H9 (cell line): Measurements from ENCODE around the gene EME1. TPM values are rescaled to one million over a fixed set of nuclear protein-coding genes. Genes with fewer than 3 reads are reported as not detected.

Experiments
- DNase-seq: peaks from one replicate; pipeline ENCODE4 v3.0.0-alpha.2; 2017
- H2AFZ ChIP-seq: one replicate; pipeline ENCODE4 v1.6.1; 2013; ENCODE audit warnings: mild to moderate bottlenecking, low read length, control low read depth, moderate library complexity
- H2AK5ac ChIP-seq: 2 replicates; pipeline ENCODE4 v1.6.1; 2013; ENCODE audit warnings: low read length, control low read depth, mixed read lengths; ENCODE audit not compliant: insufficient read length
- H2BK120ac ChIP-seq: one replicate; pipeline ENCODE4 v1.6.1; 2013; ENCODE audit warnings: low read depth, mild to moderate bottlenecking, low read length, control low read depth, inconsistent platforms; ENCODE audit not compliant: poor library complexity, severe bottlenecking
- H2BK12ac ChIP-seq: 2 replicates; pipeline ENCODE4 v1.6.1; 2013; ENCODE audit warnings: low read length, control low read depth, mixed read lengths, low read depth; ENCODE audit not compliant: insufficient read length
- H2BK15ac ChIP-seq: 2 replicates; pipeline ENCODE4 v1.6.1; 2013; ENCODE audit warnings: low read depth, low read length, control low read depth
- H2BK20ac ChIP-seq: one replicate; pipeline ENCODE4 v1.6.1; 2013; ENCODE audit warnings: low read depth, mild to moderate bottlenecking, low read length, control low read depth, inconsistent platforms; ENCODE audit not compliant: poor library complexity, severe bottlenecking
- H2BK5ac ChIP-seq: 2 replicates; pipeline ENCODE4 v1.6.1; 2013; ENCODE audit warnings: low read length, control low read depth, mixed read lengths; ENCODE audit not compliant: insufficient read length
- H3K14ac ChIP-seq: 2 replicates; pipeline ENCODE4 v1.6.1; 2013; ENCODE audit warnings: low read length, control low read depth; ENCODE audit not compliant: insufficient read depth
- H3K18ac ChIP-seq: 2 replicates; pipeline ENCODE4 v1.6.1; 2013; ENCODE audit warnings: low read depth, mild to moderate bottlenecking, mixed read lengths, low read length, control low read depth; ENCODE audit not compliant: insufficient read length
- H3K23ac ChIP-seq: 2 replicates; pipeline ENCODE4 v1.6.1; 2013; ENCODE audit warnings: low read length, control low read depth, mixed read lengths, low read depth; ENCODE audit not compliant: insufficient read length
- H3K23me2 ChIP-seq: 2 replicates; pipeline ENCODE4 v1.6.1; 2013; ENCODE audit warnings: low read depth, mild to moderate bottlenecking, mixed read lengths, low read length, control low read depth; ENCODE audit not compliant: insufficient read length, poor library complexity, severe bottlenecking
- H3K27ac ChIP-seq: 2 replicates; pipeline ENCODE4 v1.5.1; 2013; ENCODE audit warnings: low read length, control low read depth, mixed read lengths, low read depth; ENCODE audit not compliant: insufficient read length
- H3K27me3 ChIP-seq: 2 replicates; pipeline ENCODE4 v1.6.1; 2013; ENCODE audit warnings: low read length, control low read depth, inconsistent platforms; ENCODE audit not compliant: insufficient read depth
- H3K4ac ChIP-seq: 2 replicates; pipeline ENCODE4 v1.6.1; 2013; ENCODE audit warnings: low read depth, mild to moderate bottlenecking, control low read depth, inconsistent platforms, low read length, moderate library complexity
- H3K4me1 ChIP-seq: 2 replicates; pipeline ENCODE4 v1.6.1; 2013; ENCODE audit warnings: low read length, control low read depth, inconsistent platforms; ENCODE audit not compliant: insufficient read depth
- H3K4me2 ChIP-seq: 2 replicates; pipeline ENCODE4 v1.6.1; 2013; ENCODE audit warnings: low read length, control low read depth, mixed read lengths; ENCODE audit not compliant: insufficient read length, insufficient read depth
- H3K56ac ChIP-seq: 2 replicates; pipeline ENCODE4 v1.6.1; 2013; ENCODE audit warnings: low read depth, mild to moderate bottlenecking, mixed read lengths, low read length, control low read depth; ENCODE audit not compliant: insufficient read length
- H3K79me1 ChIP-seq: 2 replicates; pipeline ENCODE4 v1.6.1; 2013; ENCODE audit warnings: low read depth, mild to moderate bottlenecking, moderate library complexity, low read length, control low read depth, inconsistent platforms; ENCODE audit not compliant: insufficient read depth, poor library complexity, severe bottlenecking
- H3K79me2 ChIP-seq: 2 replicates; pipeline ENCODE4 v1.6.1; 2013; ENCODE audit warnings: low read length, control low read depth, inconsistent platforms; ENCODE audit not compliant: insufficient read depth
- H3K9ac ChIP-seq: 2 replicates; pipeline ENCODE4 v1.6.1; 2013; ENCODE audit warnings: low read length, control low read depth, mixed read lengths; ENCODE audit not compliant: insufficient read length; ENCODE audit errors: extremely low read depth
- H3K9me3 ChIP-seq: one replicate; pipeline ENCODE4 v1.6.1; 2013; ENCODE audit warnings: low read depth, low read length, inconsistent platforms; ENCODE audit not compliant: control insufficient read depth
- H3T11ph ChIP-seq: one replicate; pipeline ENCODE4 v1.6.1; 2013; ENCODE audit warnings: mild to moderate bottlenecking, low read length, control low read depth, inconsistent platforms
- H4K20me1 ChIP-seq: one replicate; pipeline ENCODE4 v1.6.1; 2013; ENCODE audit not compliant: control insufficient read depth, insufficient read length, insufficient read depth
- H4K5ac ChIP-seq: 2 replicates; pipeline ENCODE4 v1.6.1; 2013; ENCODE audit warnings: low read depth, mild to moderate bottlenecking, mixed read lengths, low read length, control low read depth; ENCODE audit not compliant: insufficient read length
- H4K8ac ChIP-seq: replicated peaks from 2 replicates; pipeline ENCODE4 v1.6.1; 2013; ENCODE audit warnings: low read length, control low read depth, mixed read lengths, low read depth; ENCODE audit not compliant: insufficient read length
- H4K91ac ChIP-seq: 2 replicates; pipeline ENCODE4 v1.6.1; 2013; ENCODE audit warnings: low read depth, mild to moderate bottlenecking, moderate library complexity, mixed read lengths, low read length, control low read depth; ENCODE audit not compliant: insufficient read length
- H3K27ac Mint-ChIP-seq, 3 experiments: 2 replicates in 2 of 3; 3 replicates in 1 of 3; pipeline ENCODE4 v1.8.0; 2020 to 2021; ENCODE audit warnings: mixed read lengths in 3 of 3, mild to moderate bottlenecking in 1 of 3, moderate library complexity in 1 of 3
- H3K27me3 Mint-ChIP-seq: 2 replicates; pipeline ENCODE4 v1.8.0; 2021; ENCODE audit warnings: low read depth, mild to moderate bottlenecking, moderate library complexity, mixed read lengths
- H3K36me3 Mint-ChIP-seq, 3 experiments: 2 replicates in 2 of 3; 3 replicates in 1 of 3; pipeline ENCODE4 v1.8.0; 2020 to 2021; ENCODE audit warnings: low read depth in 3 of 3, mixed read lengths in 3 of 3; ENCODE audit not compliant: insufficient read depth in 1 of 3
- H3K4me1 Mint-ChIP-seq, 2 experiments: 2 replicates each; pipeline ENCODE4 v1.8.0; 2020; ENCODE audit warnings: mixed read lengths in 2 of 2
- H3K4me3 Mint-ChIP-seq, 2 experiments: 2 replicates in 1 of 2; 3 replicates in 1 of 2; pipeline ENCODE4 v1.8.0; 2020 to 2021; ENCODE audit warnings: mild to moderate bottlenecking in 2 of 2, mixed read lengths in 2 of 2, moderate library complexity in 1 of 2
- H3K9me3 Mint-ChIP-seq, 2 experiments: 2 replicates in 1 of 2; 3 replicates in 1 of 2; pipeline ENCODE4 v1.8.0; 2020; ENCODE audit warnings: mild to moderate bottlenecking in 2 of 2, mixed read lengths in 2 of 2, moderate library complexity in 1 of 2
- CTCF ChIP-seq: fragments of 200-600 bp; sonication (generic); conservative IDR thresholded peaks from 3 replicates; pipeline ENCODE4 v1.8.0; 2021; ENCODE audit warnings: antibody characterized with exemption, mild to moderate bottlenecking
- WGBS: extraction: QIAGEN DNeasy Blood & Tissue Kit; methylation state at CpG from one replicate; pipeline ENCODE4 v1.1.7; 2013; ENCODE audit warnings: missing lambda C conversion rate, low lambda C conversion rate, mixed read lengths; ENCODE audit not compliant: insufficient read length; ENCODE audit errors: extremely low coverage; 5-methylcytosine and 5-hydroxymethylcytosine counted together
- total RNA-seq: library from RNA; stranded (reverse); gene quantifications from 2 replicates; pipeline ENCODE4 v1.2.1, GENCODE V29; 2021

The EME1 gene
- total RNA-seq, 1 experiment from 2014 or later = 15.1 TPM

- Histone ChIP-seq H3K18ac (no peak overlapping the region), H3K14ac (no peak overlapping the region), H3T11ph (no peak overlapping the region), H3K79me1 (no peaks in the 10 kb centered on the region), H2BK20ac (no peak overlapping the region), H2AK5ac (no peak overlapping the region), H4K91ac (no peak overlapping the region), H4K20me1 (peaks cover 2% of the 10 kb centered on the region), H3K23ac (no peak overlapping the region), H3K4me1 (no peaks in the 10 kb centered on the region), H2BK120ac (no peak overlapping the region), H2AFZ (no peak overlapping the region), H3K4ac (no peak overlapping the region), H4K5ac (no peak overlapping the region), H3K56ac (no peak overlapping the region), H3K4me2 (no peak overlapping the region), H2BK5ac (no peak overlapping the region), H3K23me2 (no peaks in the 10 kb centered on the region), H2BK15ac (no peak overlapping the region), H3K27ac (no peak overlapping the region), H3K27me3 (no peaks in the 10 kb centered on the region), H2BK12ac (no peak overlapping the region), H3K9ac (no peak overlapping the region), H3K79me2 (no peaks in the 10 kb centered on the region), H3K9me3 (no peaks in the 10 kb centered on the region), H4K8ac (no peak overlapping the region)
- Mint-ChIP-seq H3K27ac (no peak overlapping the region), H3K9me3 (no peaks in the 10 kb centered on the region), H3K4me1 (peaks cover 11 to 14% of the 10 kb centered on the region in 2 experiments), H3K36me3 (no peaks in the 10 kb centered on the region), H3K4me3 (no peak overlapping the region), H3K27me3 (peaks cover 5% of the 10 kb centered on the region)
- no peak for DNase-seq
- WGBS = no CpG with 5 or more reads among the region's 21 CpGs
- TF ChIP-seq CTCF = no peak
Observed at GRCh38 chr17:50328363-50329325, 44.4 kb upstream of the EME1 start.
